ENCODE data around the gene ACAD11. TPM values are rescaled to one million over a fixed set of nuclear protein-coding genes. Genes with fewer than 3 reads are reported as not detected.

The ACAD11 gene
- total and polyA plus RNA-seq, 9 of the 15 experiments (the other 6 are each of a cell fraction or from before 2014, with no cell fraction given) = 1.3 to 8.4 (median 4.0) TPM

GRCh38 chr3:132660052-132660810, 622 bp upstream of the ACAD11 start, which contains the start of gene UBA5 (continued):
- TF ChIP-seq UBTF (IDR thresholded peaks at IDR 0.05; ENCODE audit: borderline replicate concordance in 1 of 2, low read depth in 2 of 2, low read length in 2 of 2) (peak; percentile 91 to 96), HDAC2 (IDR thresholded peaks at IDR 0.05) (0 out of 2 replicates have a peak, but pooled peaks have one; percentile 36), ZKSCAN1 (IDR thresholded peaks at IDR 0.05; ENCODE audit: low read depth, low read length) (0 out of 2 replicates have a peak, but pooled peaks have one; percentile 8), YY1 (IDR thresholded peaks at IDR 0.05; ENCODE audit: borderline replicate concordance in 1 of 3, control insufficient read depth in 1 of 3, extremely low read depth in 1 of 3, insufficient read depth in 3 of 3, insufficient read length in 1 of 3, insufficient replicate concordance in 2 of 3, low read depth in 1 of 3, low read length in 2 of 3) (peak in 1 of 3 experiments; percentile 54), BCLAF1 (IDR thresholded peaks at IDR 0.05; ENCODE audit: borderline replicate concordance in 1 of 2, control insufficient read depth in 1 of 2, low read depth in 2 of 2, low read length in 1 of 2) (0 out of 4 replicates have a peak, but pooled peaks of 1 of the 2 experiments have one; percentile 69), SNIP1 (IDR thresholded peaks at IDR 0.05; ENCODE audit: low read depth) (peak; percentile 26; the same call in 1 of the 2 replicates), ZNF449 (CRISPR knock-in tag; IDR thresholded peaks at IDR 0.05) (no peak), ILF3 (IDR thresholded peaks at IDR 0.05; ENCODE audit: borderline replicate concordance) (no peak), ELF1 (tag; IDR thresholded peaks at IDR 0.05) (peak; percentile 31; the same call in 1 of the 2 replicates), PTRF (tag; IDR thresholded peaks at IDR 0.05) (no peak), KDM5B (IDR thresholded peaks at IDR 0.05; ENCODE audit: insufficient replicate concordance, low read depth, low read length) (peak; percentile 77), NR2C2 (CRISPR knock-in tag; IDR thresholded peaks at IDR 0.05) (no peak), NR2C2 (tag; IDR thresholded peaks at IDR 0.05) (peak; percentile 56; the same call in 1 of the 2 replicates)
- TF ChIP-seq, protein P1, sequence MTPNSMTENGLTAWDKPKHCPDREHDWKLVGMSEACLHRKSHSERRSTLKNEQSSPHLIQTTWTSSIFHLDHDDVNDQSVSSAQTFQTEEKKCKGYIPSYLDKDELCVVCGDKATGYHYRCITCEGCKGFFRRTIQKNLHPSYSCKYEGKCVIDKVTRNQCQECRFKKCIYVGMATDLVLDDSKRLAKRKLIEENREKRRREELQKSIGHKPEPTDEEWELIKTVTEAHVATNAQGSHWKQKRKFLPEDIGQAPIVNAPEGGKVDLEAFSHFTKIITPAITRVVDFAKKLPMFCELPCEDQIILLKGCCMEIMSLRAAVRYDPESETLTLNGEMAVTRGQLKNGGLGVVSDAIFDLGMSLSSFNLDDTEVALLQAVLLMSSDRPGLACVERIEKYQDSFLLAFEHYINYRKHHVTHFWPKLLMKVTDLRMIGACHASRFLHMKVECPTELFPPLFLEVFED (CRISPR knock-in tag; conservative IDR thresholded peaks at IDR 0.05) = 0 out of 2 replicates have a peak, but pooled peaks have one; percentile 22
